SHP77 treated with DMSO at 0.1 percent for 48 hours (cell line): ENCODE results near the gene PDE3B.
"Not testable (repeated sequence)": the region's sequence is repeated elsewhere in the genome, so short reads cannot be mapped to it uniquely, and the experiment has no call there.

Experiments used
- DNase-seq: peaks from one replicate; lab custom pipeline; 2025; lab: John Stamatoyannopoulos, UW

PDE3B gene

DNA sequence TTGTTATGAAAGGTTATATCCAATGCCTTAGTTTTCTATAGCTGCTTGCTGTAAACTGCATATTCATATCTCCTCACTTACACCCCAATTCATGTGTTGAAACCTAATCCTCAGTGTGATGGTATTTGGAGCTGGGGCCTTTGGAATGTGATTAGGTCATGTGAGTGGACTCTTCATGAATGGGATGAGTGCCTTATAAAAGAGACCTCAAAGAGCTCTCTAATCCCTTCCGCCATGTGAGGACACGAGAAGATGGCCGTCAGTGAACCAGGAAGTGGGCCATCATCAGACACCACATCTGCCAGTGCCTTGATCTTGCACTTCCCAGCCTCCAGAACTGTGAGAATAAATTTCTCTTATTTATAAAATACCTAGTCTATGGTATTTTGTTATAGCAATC lies 169.2 kb downstream of the PDE3B start:
- no peak for DNase-seq

DNA sequence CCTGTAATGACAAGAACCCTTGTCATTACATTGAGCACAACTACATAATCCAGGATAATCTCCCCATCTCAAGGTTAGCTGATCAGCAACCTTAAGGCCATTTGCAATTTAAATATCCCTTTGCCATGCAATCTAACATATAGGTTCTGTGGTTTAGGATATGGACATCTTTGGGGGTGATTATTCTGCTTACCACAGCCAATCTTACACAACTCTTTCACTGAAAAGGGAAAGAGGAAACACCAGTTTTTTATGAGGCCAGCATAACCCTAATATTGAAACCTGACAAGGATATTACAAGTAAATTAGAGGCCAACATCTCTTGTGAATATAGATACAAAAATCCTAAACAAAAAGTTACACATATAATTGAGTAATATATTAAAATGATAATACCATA lies 169.9 kb downstream of the PDE3B start:
- no peak for DNase-seq

DNA sequence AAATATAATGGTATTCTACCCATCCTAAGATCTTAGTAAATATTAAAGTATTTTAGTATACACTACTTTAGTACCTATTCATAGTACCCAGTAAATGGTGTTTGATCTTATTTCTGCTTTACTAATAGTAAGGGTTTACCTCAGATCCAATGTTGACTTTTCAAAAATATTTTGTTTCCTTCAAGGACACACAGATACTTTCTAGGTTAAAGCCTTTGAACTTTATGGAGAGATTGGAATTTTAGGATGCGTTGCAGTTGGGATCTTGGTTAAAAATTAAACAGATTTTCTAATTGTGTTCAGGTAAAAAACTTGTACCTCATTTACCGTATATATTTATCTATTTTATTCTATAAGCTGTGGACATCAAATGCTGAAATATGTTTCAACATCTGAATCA lies 175.2 kb downstream of the PDE3B start:
- no peak for DNase-seq

DNA sequence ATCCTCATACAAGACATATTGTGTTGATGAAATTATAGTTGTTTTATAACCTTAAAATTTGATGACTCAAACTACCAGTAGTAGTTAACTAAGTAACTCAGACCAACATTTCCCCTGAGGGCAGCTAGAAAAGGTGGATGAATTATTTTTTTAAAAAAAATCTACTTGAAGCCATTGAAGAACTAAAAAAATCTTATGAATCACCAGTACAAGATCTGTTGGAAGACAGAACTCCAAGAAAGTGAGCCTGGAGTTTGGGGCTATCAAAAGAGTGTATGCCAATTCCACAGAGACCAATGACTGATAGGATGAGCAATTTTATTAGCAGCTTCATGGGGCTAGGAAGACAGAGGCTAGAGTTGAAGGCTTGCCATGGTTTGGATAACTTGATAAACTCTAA lies 176.0 kb downstream of the PDE3B start:
- DNase-seq, result no peak

DNA sequence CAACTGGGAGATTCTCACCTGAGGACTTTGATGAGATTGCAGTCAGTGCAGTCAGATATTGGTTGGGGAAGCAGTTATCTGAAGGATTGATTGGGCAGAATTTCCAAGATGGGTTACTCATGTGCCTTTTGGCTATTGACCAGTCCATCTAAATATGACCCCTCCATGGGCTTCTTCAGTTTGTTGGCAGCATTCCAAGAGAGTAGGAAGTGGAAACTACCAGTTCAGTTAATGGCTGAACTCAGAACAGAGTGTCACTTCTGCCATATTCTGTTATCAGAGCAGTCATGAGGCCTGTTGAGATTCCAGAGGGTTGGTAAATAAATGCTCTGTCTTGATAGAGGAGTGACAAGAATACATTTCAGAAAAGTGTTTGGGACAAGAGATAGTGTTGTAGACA lies 177.4 kb downstream of the PDE3B start:
- DNase-seq, result no peak

DNA sequence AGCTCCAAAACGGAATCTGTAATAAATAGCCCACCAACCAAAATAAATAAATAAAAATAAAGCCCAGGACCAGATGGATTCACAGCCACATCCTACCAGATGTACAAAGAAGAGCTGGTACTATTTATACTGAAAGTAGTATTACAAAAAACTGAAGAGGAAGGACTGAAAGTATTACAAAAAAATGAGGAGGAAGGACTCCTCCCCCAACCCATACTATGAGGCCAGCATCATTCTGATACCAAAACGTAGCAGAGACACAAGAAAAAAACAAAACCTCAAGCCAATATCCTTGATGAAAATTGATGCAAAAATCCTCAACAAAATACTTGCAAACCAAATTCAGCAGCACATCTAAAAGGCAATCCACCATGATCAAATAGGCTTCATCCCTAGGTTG lies 183.0 kb downstream of the PDE3B start:
- DNase-seq, result no peak

DNA sequence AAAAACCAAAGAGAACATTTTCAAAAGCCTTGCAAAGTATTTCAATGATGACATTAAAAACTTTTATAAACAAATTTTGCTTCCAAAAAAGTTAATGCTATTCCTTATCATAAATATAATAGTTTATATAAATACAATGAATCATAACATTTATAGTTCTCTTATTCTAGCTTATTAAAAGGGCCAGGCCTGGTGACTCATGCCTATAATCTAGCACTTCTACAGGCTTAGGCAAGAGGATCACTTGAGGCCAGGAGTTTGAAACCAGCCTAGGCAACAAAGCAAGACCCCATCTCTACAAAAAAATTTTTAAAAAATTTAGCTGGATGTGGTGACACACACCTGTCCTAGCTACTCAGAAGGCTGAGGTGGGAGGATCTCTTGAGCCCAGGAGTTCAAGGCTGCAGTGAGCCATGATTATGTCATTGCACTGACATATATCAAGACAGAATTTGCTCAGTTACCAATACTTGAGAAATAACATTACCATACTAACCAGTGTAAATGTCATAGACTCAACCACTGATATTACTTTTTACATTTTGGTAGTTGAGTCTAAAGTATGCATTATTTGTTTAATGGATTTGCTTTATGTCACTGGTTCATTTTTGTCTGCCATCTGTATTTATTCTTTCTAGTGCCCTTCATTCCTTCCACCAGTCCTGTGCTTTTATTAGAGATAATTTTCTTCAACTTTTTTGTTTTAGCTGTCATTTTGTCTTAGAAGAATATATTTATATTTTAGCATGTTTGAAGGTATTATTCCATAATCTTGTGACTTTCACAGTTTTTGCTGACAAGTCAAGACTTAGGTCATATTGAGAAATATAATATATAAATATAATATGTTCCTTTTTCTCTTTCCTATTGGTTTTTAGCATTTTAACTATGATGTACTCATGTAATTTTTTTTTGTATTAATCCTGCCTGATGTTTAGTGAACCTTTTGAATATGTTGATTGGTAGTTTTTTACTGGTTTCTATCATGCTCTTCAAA lies 192.2 kb downstream of the PDE3B start:
- no peak for DNase-seq

DNA sequence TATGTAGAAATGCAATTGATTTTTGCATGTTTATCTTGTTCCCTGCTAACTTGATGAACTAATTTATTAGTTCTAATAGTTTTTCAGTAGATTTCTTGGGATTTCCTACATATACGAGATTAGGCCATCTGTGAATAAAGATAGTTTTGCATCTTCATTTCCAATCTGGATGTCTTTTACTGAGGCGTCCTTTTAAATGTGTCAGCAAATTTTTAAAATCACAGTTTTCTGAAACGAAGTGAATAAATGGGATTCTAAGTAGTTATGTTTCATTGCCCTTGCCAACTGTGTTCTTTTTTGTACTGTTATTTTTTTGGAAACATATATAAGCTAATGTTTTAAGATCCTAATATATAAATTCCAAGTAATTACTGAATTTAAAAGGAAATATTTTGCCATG lies 198.4 kb downstream of the PDE3B start:
- DNase-seq, result no peak

DNA sequence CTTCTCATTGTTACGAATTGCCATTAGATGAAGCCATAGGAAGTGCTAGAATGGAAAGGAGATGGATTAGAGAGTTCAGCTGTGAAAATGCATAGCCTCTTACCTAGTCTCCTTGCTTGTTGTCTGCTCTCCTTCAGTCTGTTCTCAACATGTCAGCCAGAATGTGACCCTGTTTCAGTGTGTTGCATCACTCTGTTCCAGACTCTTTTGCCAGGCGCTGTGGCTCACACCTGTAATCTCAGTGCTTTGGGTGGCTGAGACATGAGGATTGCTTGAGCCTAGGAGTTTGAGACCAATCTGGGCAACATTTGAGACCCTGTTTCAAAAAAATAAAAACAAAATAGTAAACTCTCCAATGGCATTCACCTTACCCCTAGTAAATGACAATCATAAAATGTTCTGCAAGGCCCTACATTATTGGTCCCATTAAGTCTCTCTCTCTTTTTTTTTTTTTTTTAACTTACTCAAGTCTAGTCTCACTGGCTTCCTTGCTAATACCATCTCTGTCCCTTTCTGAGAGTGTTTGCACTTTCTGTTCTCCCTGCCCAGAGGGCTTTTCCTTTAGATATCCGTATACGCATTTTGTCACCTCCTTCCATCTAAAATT lies 209.1 kb downstream of the PDE3B start:
- DNase-seq, result no peak

DNA sequence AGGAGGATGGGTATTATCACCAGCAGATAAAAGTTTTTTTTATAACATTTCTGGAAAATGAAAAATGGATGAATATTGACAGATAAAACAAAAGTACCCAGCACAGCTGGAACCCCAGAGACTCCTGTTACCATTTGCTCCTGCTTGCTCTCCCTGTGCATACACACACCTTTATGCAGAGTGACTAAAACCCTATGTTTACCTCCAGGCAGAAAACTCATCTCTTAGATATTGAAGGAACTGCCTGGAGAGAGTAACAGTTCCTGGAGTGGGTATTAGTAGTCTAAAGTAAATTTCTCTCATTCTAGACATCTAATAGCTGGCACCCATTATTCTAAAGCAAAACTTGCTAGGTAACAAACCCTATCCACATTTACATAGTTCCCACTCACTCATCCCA lies 210.5 kb downstream of the PDE3B start:
- no peak for DNase-seq

DNA sequence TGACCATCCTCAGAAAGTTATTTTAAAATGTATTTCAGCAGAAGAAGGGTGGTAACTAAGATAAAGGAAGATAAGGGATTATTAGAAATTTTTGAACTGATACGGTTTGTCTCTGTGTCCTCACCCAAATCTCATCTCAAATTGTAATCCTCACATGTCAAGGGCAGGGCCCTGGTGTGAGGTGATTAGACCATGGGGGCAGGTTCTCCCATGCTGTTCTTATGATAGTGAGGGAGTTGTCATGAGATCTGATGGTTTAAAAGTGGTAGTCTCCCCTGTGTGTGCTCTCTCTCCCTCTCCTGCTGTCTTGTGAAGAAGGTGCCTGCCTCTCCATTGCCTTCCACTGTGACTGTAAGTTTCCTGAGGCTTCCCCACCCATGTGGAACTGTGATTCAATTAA lies 212.3 kb downstream of the PDE3B start:
- no peak for DNase-seq

DNA sequence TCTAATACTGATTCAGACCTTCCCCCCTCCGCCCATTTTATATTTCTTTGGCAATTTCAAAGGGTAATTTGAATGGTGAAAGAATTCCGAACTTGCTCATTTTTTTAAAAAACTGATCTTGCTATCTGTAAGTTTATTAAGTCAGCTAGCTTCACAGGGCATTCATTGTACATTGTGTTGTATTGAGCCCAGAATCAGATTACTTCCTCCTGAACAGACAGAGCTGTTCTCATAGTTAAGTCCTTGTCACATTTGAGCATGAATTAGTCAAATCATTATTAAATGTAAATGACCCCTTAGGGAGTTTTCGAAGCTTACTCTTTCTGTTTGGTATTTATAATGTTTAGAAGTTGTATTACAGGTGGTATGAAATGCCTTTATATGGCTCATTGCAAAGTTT lies 214.0 kb downstream of the PDE3B start:
- DNase-seq, result no peak

DNA sequence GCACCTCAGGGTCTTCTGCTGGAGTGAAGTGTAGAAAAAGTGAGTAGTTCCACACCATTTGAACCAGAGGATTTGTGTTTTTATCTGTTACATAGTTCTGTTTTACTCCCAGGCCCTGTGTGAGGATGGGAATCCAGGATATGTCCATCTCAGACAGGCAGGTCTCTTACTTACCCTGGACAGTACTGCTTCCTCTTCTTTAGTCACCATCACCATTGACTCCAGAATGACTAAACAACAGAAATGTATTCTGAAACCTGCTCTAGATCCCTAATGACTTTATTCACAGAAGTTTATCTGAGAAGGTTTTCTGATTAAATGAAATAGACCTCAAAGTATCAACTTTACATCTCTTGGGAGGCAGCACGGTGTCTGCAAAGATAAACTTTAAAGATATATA lies 214.8 kb downstream of the PDE3B start:
- DNase-seq, result no peak

DNA sequence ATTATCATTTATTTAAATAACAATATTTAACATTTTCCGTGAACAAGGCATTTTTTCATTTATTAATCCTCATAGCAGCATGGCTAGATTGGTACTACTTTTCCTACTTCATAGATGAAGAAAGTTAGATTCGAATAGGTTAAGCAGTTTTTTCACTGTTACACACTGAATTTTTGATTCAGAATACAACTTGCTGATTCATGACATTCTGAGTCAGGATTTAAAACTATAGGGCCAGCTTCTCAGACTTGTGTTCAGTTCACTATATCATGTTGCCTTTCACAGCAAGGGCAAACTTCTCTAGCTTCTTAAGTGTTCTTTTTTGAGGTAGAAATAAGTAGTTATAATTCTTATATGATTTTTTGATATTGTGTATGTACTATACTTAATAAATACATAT lies 216.9 kb downstream of the PDE3B start:
- DNase-seq, result no peak

DNA sequence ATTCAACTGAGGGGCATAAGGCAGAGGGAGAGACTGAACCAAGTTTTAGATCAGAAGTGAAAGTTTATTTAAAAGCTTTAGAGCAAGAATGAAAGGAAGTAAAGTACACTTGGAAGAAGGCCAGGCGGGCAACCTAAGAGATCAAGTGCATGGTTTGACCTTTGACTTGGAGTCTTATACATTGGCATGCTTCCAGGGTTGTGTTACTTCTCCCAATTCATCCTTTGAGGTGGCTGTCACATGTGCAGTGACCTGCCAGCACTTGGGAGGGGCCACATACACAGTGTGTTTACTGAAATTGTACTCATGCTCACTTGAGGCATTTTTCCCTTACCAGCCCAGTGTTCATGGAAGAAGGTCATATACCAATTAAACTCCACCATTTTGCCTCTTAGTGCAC lies 218.1 kb downstream of the PDE3B start:
- DNase-seq, result no peak

DNA sequence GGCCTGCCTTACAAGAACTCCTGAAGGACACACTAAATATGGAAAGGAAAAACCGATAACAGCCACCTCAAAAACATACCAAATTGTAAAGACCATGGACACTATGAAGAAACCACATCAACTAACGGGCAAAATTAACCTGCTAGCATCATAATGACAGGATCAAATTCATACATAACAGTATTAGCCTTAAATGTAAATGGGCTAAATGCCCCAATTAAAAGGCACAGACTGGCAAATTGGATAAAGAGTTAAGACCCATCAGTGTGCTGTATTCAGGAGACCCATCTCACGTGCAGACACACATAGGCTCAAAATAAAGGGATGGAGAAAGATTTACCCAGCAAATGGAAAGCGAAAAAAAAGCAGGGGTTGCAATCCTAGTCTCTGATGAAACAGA lies 220.2 kb downstream of the PDE3B start:
- DNase-seq, result not testable (repeated sequence)

DNA sequence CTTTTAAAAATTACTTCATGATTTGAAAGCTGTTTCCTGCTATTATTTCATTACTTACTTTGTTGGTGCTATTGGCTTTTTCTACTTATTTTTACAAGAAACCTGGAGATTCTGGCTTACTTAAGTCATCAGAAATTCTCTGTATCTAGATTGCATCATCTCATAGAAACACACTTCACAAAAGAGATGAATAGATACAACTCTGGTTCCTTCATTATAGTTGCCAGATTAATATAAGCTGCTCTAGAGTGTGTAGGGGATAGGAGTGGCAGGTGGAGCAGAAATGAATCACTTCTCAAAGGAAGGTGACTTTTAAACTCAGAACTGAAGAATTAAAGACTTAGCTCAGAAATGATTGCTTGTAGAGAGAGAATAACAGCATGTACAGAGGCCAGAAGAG lies 228.4 kb downstream of the PDE3B start:
- DNase-seq, result no peak

DNA sequence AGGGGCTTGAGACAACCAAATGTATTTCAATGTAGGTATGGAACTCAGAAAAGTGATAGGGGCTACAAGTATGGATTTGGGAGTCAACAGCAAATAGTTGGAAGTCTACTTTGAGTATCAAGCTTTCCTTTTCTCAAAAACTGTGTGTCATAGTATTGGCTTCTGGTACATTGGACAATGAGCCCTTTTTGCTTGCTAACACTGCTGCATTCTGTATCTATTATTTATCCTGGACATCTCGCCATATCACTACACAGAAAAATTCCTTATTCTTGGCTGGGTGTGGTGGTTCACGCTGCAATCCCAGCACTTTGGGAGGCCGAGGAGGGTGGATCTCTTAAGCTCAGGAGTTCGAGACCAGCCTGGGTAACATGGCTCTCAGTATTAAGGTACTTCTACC lies 230.0 kb downstream of the PDE3B start:
- no peak for DNase-seq

DNA sequence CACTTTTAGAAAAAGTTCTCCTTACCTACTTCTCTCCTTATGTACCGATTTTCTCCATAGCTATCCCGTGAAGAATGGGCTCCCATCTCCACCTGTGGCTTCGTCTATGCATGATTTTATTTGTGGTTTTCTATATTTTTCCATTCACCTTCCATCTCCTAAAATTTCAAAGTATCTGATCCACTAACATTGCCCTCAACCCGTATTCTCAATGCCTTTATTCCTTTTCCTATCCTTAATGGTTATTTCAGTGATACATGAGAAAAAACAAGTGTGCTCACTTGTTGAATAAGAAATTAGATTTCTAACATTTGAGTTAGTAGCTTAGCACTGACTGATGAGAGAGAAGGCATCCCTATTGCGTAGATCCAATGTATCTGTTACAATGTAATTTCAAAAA lies 231.6 kb downstream of the PDE3B start:
- DNase-seq, result no peak

DNA sequence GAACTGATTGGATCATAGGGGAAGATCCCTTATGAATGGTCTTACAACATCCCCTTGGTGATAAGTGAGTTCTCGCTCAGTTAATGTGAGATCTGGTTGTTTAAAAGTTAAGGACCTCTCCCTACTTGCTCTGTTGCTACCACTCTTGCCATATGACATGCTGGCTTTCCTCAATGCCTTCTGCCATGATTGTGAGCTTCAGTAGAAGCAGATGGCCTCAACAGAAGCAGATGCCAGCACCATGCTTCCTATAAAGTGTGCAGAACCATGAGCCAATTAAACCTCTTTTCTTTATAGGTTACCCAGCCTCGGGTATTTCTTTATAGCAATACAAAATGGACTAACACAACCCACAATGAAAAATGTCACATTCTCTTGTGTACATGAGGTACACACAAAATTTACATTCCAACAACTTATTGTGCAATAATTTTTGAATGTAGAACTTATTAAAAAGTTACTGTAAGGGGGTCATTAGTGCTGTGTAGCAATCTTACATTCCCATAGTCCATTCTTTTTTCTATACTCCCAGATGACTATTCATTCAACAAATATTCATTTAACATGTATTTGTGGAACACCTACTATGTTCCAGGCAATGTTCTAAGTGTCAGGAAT lies 238.1 kb downstream of the PDE3B start:
- no peak for DNase-seq

DNA sequence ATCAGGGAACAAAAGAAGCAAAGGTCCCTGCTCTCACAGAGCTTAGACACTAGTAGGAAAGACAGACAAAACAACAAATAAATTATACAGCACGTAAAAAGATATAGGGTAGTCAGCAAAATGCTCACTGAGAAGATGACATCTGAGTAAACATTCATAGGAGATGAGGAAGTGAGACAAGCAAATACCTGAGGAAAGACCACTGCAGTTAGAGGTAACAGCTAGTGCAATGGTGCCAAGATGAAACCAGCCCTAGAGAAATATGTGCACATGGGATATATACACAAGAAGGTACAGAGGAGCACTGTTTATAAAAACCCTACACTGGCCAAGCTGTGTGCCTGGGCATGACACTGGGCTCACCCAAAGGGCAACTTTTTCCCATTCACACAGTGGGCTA lies 238.6 kb downstream of the PDE3B start:
- no peak for DNase-seq

DNA sequence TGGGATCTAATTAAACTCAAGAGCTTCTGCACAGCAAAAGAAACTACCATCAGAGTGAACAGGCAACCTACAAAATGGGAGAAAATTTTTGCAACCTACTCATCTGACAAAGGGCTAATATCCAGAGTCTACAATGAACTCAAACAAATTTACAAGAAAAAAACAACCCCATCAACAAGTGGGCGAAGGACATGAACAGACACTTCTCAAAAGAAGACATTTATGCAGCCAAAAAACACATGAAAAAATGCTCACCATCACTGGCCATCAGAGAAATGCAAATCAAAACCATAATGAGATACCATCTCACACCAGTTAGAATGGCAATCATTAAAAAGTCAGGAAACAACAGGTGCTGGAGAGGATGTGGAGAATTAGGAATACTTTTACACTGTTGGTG lies 240.1 kb downstream of the PDE3B start:
- DNase-seq, result not testable (repeated sequence)

DNA sequence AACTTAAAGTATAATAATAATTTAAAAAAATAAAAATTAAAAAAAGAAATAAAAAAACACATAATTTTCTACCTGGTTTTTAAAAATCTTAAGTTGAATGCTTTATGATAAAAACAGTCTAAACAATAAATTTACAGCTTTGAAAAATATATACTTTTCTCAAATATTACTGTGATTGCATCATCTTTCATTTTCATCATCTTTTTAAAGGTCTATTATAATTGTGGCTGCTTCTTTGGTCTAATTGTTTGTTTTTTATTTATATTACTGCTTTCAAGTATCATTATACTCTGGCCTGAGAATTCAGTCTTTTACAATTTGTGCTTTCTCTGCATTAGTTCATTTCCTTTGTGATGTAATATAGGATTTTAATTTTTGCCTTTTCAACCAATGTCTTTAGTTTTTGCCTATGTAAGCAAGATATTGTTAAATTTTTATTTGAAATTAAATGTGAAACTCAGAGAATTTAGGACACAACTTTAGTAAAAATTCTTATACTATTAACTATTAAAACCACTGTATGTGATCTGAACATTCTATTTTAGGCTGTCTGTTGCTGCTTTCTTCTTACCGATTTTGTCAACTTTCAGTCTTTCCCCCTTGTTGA lies 241.2 kb downstream of the PDE3B start:
- no peak for DNase-seq
